B cell (primary cell): ENCODE measurements around the gene C1orf56. TPM values are rescaled to one million over a fixed set of nuclear protein-coding genes. Genes with fewer than 3 reads are reported as not detected.

Experiments
- ATAC-seq: fragments of 200-7000 bp; cut with Tn5 transposase; one replicate; pipeline ENCODE4 v1.10.0; 2021; ENCODE audit warnings: low read depth, mild to moderate bottlenecking, moderate number of reproducible peaks, moderate library complexity
- CTCF ChIA-PET: fragments of 350-600 bp; sonication (Branson Sonifier 250); formaldehyde crosslinking; loops from one replicate; lab custom pipeline; 2021; ENCODE audit warnings: antibody characterized with exemption, inconsistent platforms; lab: Charles Lee
- POLR2A ChIA-PET: fragments of 350-600 bp; sonication (Branson Sonifier 250); formaldehyde crosslinking; loops from one replicate; lab custom pipeline; 2021; ENCODE audit warnings: antibody characterized with exemption; lab: Charles Lee
- DNase-seq: peaks from one replicate; pipeline ENCODE4 v3.0.0; 2013
- H2AFZ ChIP-seq: 2 replicates; pipeline ENCODE4 v1.6.1; 2012; ENCODE audit warnings: mild to moderate bottlenecking, low read depth, low read length; ENCODE audit not compliant: insufficient read depth, poor library complexity, severe bottlenecking
- H3K27ac ChIP-seq, 2 donors: 1 replicate in 1 of 2; 2 replicates in 1 of 2; pipeline ENCODE4 v1.5.1; 2012 to 2013; ENCODE audit warnings: low read length in 2 of 2, mild to moderate bottlenecking in 2 of 2, moderate library complexity in 1 of 2
- H3K27me3 ChIP-seq, 4 experiments: fragments of 200-600 bp in 1 of 4; sonication (generic) in 1 of 4; replicated peaks in 1 of 4; 1 replicate in 2 of 4; 2 replicates in 2 of 4; pipeline versions ENCODE4 v1.6.1 to v1.7.0; 2013 to 2016; ENCODE audit warnings: low read length in 3 of 4, mild to moderate bottlenecking in 2 of 4, mixed read lengths in 1 of 4, moderate library complexity in 1 of 4; ENCODE audit not compliant: insufficient read depth in 4 of 4, control insufficient read depth in 3 of 4; ENCODE audit errors: control extremely low read depth in 1 of 4
- H3K36me3 ChIP-seq, 2 experiments: replicated peaks in 1 of 2; 1 replicate in 1 of 2; 2 replicates in 1 of 2; pipeline versions ENCODE4 v1.6.1 to v1.7.1; 2013; ENCODE audit warnings: low read length in 1 of 2; ENCODE audit not compliant: insufficient read depth in 2 of 2, control insufficient read depth in 1 of 2; ENCODE audit errors: control extremely low read depth in 1 of 2, extremely low read depth in 1 of 2
- H3K4me1 ChIP-seq, 2 donors: fragments of 200-600 bp in 1 of 2; sonication (generic) in 1 of 2; 1 replicate in 1 of 2; 2 replicates in 1 of 2; pipeline versions ENCODE4 v1.5.1 to v1.6.1; 2013 to 2017; ENCODE audit warnings: low read length in 2 of 2; ENCODE audit not compliant: control insufficient read depth in 2 of 2, insufficient read depth in 2 of 2
- H3K4me2 ChIP-seq: replicated peaks from 2 replicates; pipeline ENCODE3; 2012; ENCODE audit warnings: mild to moderate bottlenecking, low read depth, low read length; ENCODE audit not compliant: poor library complexity, severe bottlenecking
- H3K4me3 ChIP-seq, 5 experiments: fragments of 200-600 bp in 1 of 5; sonication (generic) in 1 of 5; 1 replicate in 3 of 5; 2 replicates in 2 of 5; pipeline versions ENCODE4 v1.5.1 to v1.7.0; 2011 to 2016; ENCODE audit warnings: low read length in 4 of 5, mild to moderate bottlenecking in 4 of 5, low read depth in 2 of 5, control low read depth in 1 of 5, moderate library complexity in 1 of 5; ENCODE audit not compliant: insufficient read depth in 1 of 5; ENCODE audit errors: control extremely low read depth in 1 of 5, extremely low read depth in 1 of 5
- H3K79me2 ChIP-seq: fragments of 200-600 bp; sonication (generic); one replicate; pipeline ENCODE4 v1.6.0; 2016; ENCODE audit warnings: low read length; ENCODE audit not compliant: control insufficient read depth, insufficient read depth
- H3K9ac ChIP-seq: fragments of 200-600 bp; sonication (generic); 2 replicates; pipeline ENCODE4 v1.6.1; 2017; ENCODE audit warnings: mild to moderate bottlenecking, low read length, moderate library complexity
- H3K9me3 ChIP-seq, 3 donors: one replicate each; pipeline versions ENCODE4 v1.6.1 to v1.7.1; 2013; ENCODE audit warnings: low read length in 2 of 3; ENCODE audit not compliant: control insufficient read depth in 2 of 3, insufficient read depth in 1 of 3; ENCODE audit errors: control extremely low read depth in 1 of 3
- H4K20me1 ChIP-seq: 2 replicates; pipeline ENCODE4 v1.6.0; 2012; ENCODE audit warnings: mild to moderate bottlenecking, low read length; ENCODE audit not compliant: insufficient read depth, control insufficient read depth, poor library complexity, severe bottlenecking
- H3K27ac Mint-ChIP-seq: one replicate; pipeline ENCODE4 v1.8.0; 2021; ENCODE audit warnings: mixed read lengths
- H3K27me3 Mint-ChIP-seq: one replicate; pipeline ENCODE4 v1.8.0; 2021; ENCODE audit warnings: mixed read lengths
- H3K4me1 Mint-ChIP-seq: one replicate; pipeline ENCODE4 v1.8.0; 2021; ENCODE audit warnings: mixed read lengths
- H3K4me3 Mint-ChIP-seq: one replicate; pipeline ENCODE4 v1.8.0; 2021; ENCODE audit warnings: mixed read lengths
- H3K9me3 Mint-ChIP-seq: one replicate; pipeline ENCODE4 v1.8.0; 2022; ENCODE audit warnings: mixed read lengths; ENCODE audit not compliant: insufficient read depth
- CTCF ChIP-seq: fragments of 200-600 bp; IDR thresholded peaks from one replicate; pipeline ENCODE4 v1.8.0; 2022; ENCODE audit warnings: antibody characterized with exemption, mild to moderate bottlenecking
- EZH2 ChIP-seq: IDR thresholded peaks from 2 replicates; pipeline ENCODE4 v1.6.1; 2012; ENCODE audit warnings: borderline replicate concordance, low read depth, mild to moderate bottlenecking, moderate library complexity, low read length; ENCODE audit not compliant: insufficient read depth, poor library complexity, severe bottlenecking
- WGBS: methylation state at CpG from one replicate; pipeline ENCODE4 v1.1.5; 2013; ENCODE audit warnings: missing lambda C conversion rate; ENCODE audit not compliant: insufficient coverage; 5-methylcytosine and 5-hydroxymethylcytosine counted together
- intact Hi-C: fragments of 100-400 bp; cut with micrococcal nuclease; formaldehyde crosslinking; loops from one replicate; pipeline ENCODE4 v1.10.0; 2022
- polyA plus RNA-seq: library from polyadenylated mRNA; depleted of rRNA; stranded (reverse); fragments of >200 nt; gene quantifications from 2 replicates; pipeline ENCODE4 v1.2.3, GENCODE V29; 2012
- total RNA-seq, 2 donors: library from RNA; stranded (reverse); fragments of 120-200 nt in 1 of 2; gene quantifications; 1 replicate in 1 of 2; 2 replicates in 1 of 2; pipeline versions ENCODE4 v1.2.3 to v1.2.4, GENCODE V29; 2013 to 2022

Gene C1orf56
- total and polyA plus RNA-seq, 2 donors (not counting 1 experiment from before 2014, with no cell fraction given): 2.4 to 4.5 TPM

DNA sequence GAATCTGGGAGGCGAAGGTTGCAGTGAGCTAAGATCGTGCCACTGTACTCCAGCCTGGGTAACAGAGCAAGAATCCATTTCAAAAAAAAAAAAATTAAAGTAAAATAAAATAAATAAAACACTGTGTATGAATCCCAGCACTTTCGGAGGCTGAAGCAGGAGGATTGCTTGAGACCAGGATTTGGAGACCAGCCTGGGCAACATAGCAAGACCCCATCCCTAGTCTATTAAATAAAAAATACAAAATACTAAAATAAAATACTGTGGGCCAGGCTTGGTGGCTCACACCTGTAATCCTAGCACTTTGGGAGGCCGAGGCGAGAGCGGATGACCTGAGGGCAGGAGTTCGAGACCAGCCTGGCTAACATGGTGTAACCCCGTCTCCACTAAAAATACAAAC, 15.4 kb upstream of the C1orf56 start:
- H3K4me3 ChIP-seq: no peak overlapping the region
- TF ChIP-seq EZH2 (no peak), CTCF (no peak)

DNA sequence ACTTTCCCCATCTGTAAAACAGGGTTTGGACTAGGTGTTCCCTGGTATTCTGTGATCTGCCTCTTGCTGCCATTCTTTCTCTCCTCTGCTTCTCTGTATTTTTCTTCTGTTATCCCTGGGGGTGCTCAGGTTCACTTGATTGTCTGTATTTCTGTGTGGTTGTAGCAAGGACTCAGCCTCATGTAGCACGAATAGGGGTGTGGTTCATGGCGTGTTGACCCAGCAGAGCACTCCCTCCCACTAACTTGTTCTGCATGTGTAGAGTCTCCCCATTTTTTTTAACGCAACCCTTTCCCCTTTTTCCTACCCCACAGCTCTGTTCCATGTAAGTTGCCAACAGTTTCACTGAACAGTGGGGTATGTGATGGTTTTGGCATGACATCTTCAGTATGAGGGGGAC, 12.4 kb upstream of the C1orf56 start:
- ChIA-PET POLR2A (no interaction called here), CTCF (interaction anchor here (1.3 kb wide), 1 partner anchor 56 kb away, joined by 3 read pairs; no protein-coding TSS in a partner anchor)
- no peaks in the 10 kb centered on the region for H3K27me3 Mint-ChIP-seq
- ATAC-seq: no peak
- WGBS: no CpG with 5 or more reads among the region's 3 CpGs
- H3K79me2 ChIP-seq: no peaks in the 10 kb centered on the region
- no peaks in the 10 kb centered on the region for H3K4me1 Mint-ChIP-seq
- H3K36me3 ChIP-seq: peaks cover 3 to 33% of the 10 kb centered on the region in 2 experiments
- no peak overlapping the region for H3K4me3 ChIP-seq
- no peaks in the 10 kb centered on the region for H3K4me1 ChIP-seq
- H4K20me1 ChIP-seq: no peaks in the 10 kb centered on the region
- no peak for DNase-seq
- intact Hi-C loops: no loop called here
- no peaks in the 10 kb centered on the region for H3K9me3 Mint-ChIP-seq
- H3K27ac Mint-ChIP-seq: peak overlapping the region; percentile 42
- H3K9me3 ChIP-seq: no peaks in the 10 kb centered on the region
- H2AFZ ChIP-seq: no peak overlapping the region
- H3K4me2 ChIP-seq: no peak overlapping the region
- H3K27me3 ChIP-seq: no peaks in the 10 kb centered on the region
- H3K27ac ChIP-seq: no peak overlapping the region
- H3K9ac ChIP-seq: no peak overlapping the region
- TF ChIP-seq EZH2: no peak
- no peak for TF ChIP-seq CTCF
- H3K4me3 Mint-ChIP-seq: no peak overlapping the region

More for the DNA sequence above, 15.4 kb upstream of the C1orf56 start:
- Histone ChIP-seq H3K4me2 (no peak overlapping the region), H3K27ac (no peak overlapping the region), H4K20me1 (no peaks in the 10 kb centered on the region), H2AFZ (no peak overlapping the region), H3K4me1 (no peaks in the 10 kb centered on the region), H3K79me2 (no peaks in the 10 kb centered on the region), H3K36me3 (peaks cover 3 to 52% of the 10 kb centered on the region in 2 experiments), H3K27me3 (no peaks in the 10 kb centered on the region), H3K9ac (no peak overlapping the region), H3K9me3 (no peaks in the 10 kb centered on the region)
- H3K27ac Mint-ChIP-seq: no peak overlapping the region
- 100% methylated on average over 3 of the region's 8 CpGs for WGBS
- intact Hi-C loops: no loop called here
- ChIA-PET POLR2A (no interaction called here), CTCF (no interaction called here)
- no peaks in the 10 kb centered on the region for H3K9me3 Mint-ChIP-seq
- no peaks in the 10 kb centered on the region for H3K27me3 Mint-ChIP-seq
- H3K4me1 Mint-ChIP-seq: no peaks in the 10 kb centered on the region
- ATAC-seq (no peak), DNase-seq (no peak)
- no peak overlapping the region for H3K4me3 Mint-ChIP-seq
